Epithelial cell of esophagus (primary cell): Measurements from ENCODE around the gene FIBCD1.

Experiments used
- DNase-seq: peaks from one replicate; pipeline ENCODE4 v3.0.0; 2010; ENCODE audit warnings: low read depth
- H3K4me3 ChIP-seq: 2 replicates; pipeline ENCODE4 v1.5.1; 2011; ENCODE audit warnings: mild to moderate bottlenecking, low read length, control low read depth
- CTCF ChIP-seq: IDR thresholded peaks from 2 replicates; pipeline ENCODE4 v1.5.1; 2011; ENCODE audit warnings: low read depth, mild to moderate bottlenecking, low read length, control low read depth, inconsistent platforms; ENCODE audit not compliant: insufficient read depth; ENCODE audit errors: missing control alignments

The FIBCD1 gene

GRCh38 chr9:130934702-130935647 is 4.1 kb downstream of the FIBCD1 start:
- TF ChIP-seq CTCF, result no peak

GRCh38 chr9:130934246-130934645 is 4.8 kb downstream of the FIBCD1 start:
- TF ChIP-seq CTCF, result no peak
- no peak for DNase-seq
- no peak overlapping the region for H3K4me3 ChIP-seq

More at GRCh38 chr9:130934702-130935647, 4.1 kb downstream of the FIBCD1 start:
- no peak overlapping the region for H3K4me3 ChIP-seq
- DNase-seq, result peak; percentile 42

- no peak for TF ChIP-seq CTCF
- DNase-seq, result peak; percentile 51
- H3K4me3 ChIP-seq, result no peak overlapping the region
These were observed 5.7 kb downstream of the FIBCD1 start for GRCh38 chr9:130933114-130934046.

GRCh38 chr9:130932255-130933079 is 6.6 kb downstream of the FIBCD1 start:
- H3K4me3 ChIP-seq, result no peak overlapping the region
- no peak for TF ChIP-seq CTCF
- DNase-seq, result peak; percentile 17

GRCh38 chr9:130931508-130932254 is 7.4 kb downstream of the FIBCD1 start:
- peak; percentile 30 for DNase-seq
- H3K4me3 ChIP-seq, result no peak overlapping the region
- no peak for TF ChIP-seq CTCF
